Hair follicle dermal papilla cell (primary cell): ENCODE data around the gene PHF1. TPM values are rescaled to one million over a fixed set of nuclear protein-coding genes. Genes with fewer than 3 reads are reported as not detected.

Source experiments
- small RNA-seq: library from RNA; depleted of rRNA; stranded (forward); fragments of <200 nt; gene quantifications from one replicate; pipeline ENCODE3, GENCODE V24; 2012
- total RNA-seq: library from RNA; depleted of rRNA; stranded (reverse); fragments of >200 nt; gene quantifications from 2 replicates; pipeline ENCODE4 v1.2.3, GENCODE V29; 2012

The PHF1 gene
- total RNA-seq: 30.7 and 31.0 TPM in 2 replicates

GRCh38 chr6:33410711-33411631 lies at the start of gene PHF1:
Gene PHF1, plus strand, starts transcription at chr6:33411014. Its CDS starts 1,250 bp downstream, at chr6:33412264.

GRCh38 chr6:33391278-33391921 lies 19.4 kb upstream of the PHF1 start, which contains the start of gene KIFC1:
Gene KIFC1, plus strand, starts transcription at chr6:33391823. Its CDS starts 163 bp downstream, at chr6:33391986.

GRCh38 chr6:33417903-33418689 lies 7.3 kb downstream of the PHF1 start, which contains the start of gene CUTA:
Gene CUTA, minus strand, starts transcription at chr6:33418107. Its CDS starts 107 bp downstream, at chr6:33418000.

GRCh38 chr6:33419580-33420490 lies 9.0 kb downstream of the PHF1 start, which contains the start of gene SYNGAP1:
Gene SYNGAP1, plus strand, starts transcription at chr6:33420065. Its CDS starts 200 bp downstream, at chr6:33420265.

GRCh38 chr6:33454009-33454946 lies 43.5 kb downstream of the PHF1 start, which contains the start of gene ZBTB9:
Gene ZBTB9, plus strand, starts transcription at chr6:33454576. Its CDS starts 525 bp downstream, at chr6:33455101.

Small RNA genes lying within 50 kb of the gene (small RNA-seq; reads per million reads assigned to genes)
- gene RPL35AP4: not detected
- gene ZBTB9: not detected

Other genes starting within 250 kb of the PHF1 start
- 0.61 and 0.65 TPM in 2 replicates for gene COL11A2, start 218.5 kb upstream of the PHF1 start, total RNA-seq
- 28.4 and 30.5 TPM in 2 replicates for gene RXRB, start 210.3 kb upstream of the PHF1 start, total RNA-seq
- gene SLC39A7, start 210.1 kb upstream of the PHF1 start, total RNA-seq: 132 and 144 TPM in 2 replicates
- gene HSD17B8, start 206.4 kb upstream of the PHF1 start, total RNA-seq: 5.0 and 5.2 TPM in 2 replicates
- 23.4 and 24.3 TPM in 2 replicates for gene RING1, start 202.5 kb upstream of the PHF1 start, total RNA-seq
- gene VPS52, start 139.1 kb upstream of the PHF1 start, total RNA-seq: 43.7 and 47.2 TPM in 2 replicates
- 1,654 and 1,656 TPM in 2 replicates for gene RPS18, start 138.9 kb upstream of the PHF1 start, total RNA-seq
- gene B3GALT4, start 133.9 kb upstream of the PHF1 start, total RNA-seq: 10.6 and 12.8 TPM in 2 replicates
- gene WDR46, start 121.8 kb upstream of the PHF1 start, total RNA-seq: 61.9 and 68.6 TPM in 2 replicates
- 11.5 and 11.7 TPM in 2 replicates for gene PFDN6, start 121.4 kb upstream of the PHF1 start, total RNA-seq
- 20.6 and 26.8 TPM in 2 replicates for gene RGL2, start 112.1 kb upstream of the PHF1 start, total RNA-seq
- 132 and 146 TPM in 2 replicates for gene TAPBP, start 96.9 kb upstream of the PHF1 start, total RNA-seq
- gene ZBTB22, start 93.3 kb upstream of the PHF1 start, total RNA-seq: 22.7 and 25.7 TPM in 2 replicates
- 42.5 and 50.6 TPM in 2 replicates for gene DAXX, start 88.1 kb upstream of the PHF1 start, total RNA-seq
- 2.9 TPM in 2 replicates for gene KIFC1, start 19.2 kb upstream of the PHF1 start, total RNA-seq
- gene CUTA, start 7.1 kb downstream of the PHF1 start, total RNA-seq: 84.7 and 114 TPM in 2 replicates
- 6.1 and 8.8 TPM in 2 replicates for gene SYNGAP1, start 9.1 kb downstream of the PHF1 start, total RNA-seq
- gene ZBTB9, start 43.6 kb downstream of the PHF1 start, total RNA-seq: 3.5 and 4.2 TPM in 2 replicates
- gene BAK1, start 169.3 kb downstream of the PHF1 start, total RNA-seq: 15.7 and 20.1 TPM in 2 replicates
- gene ITPR3, start 210.3 kb downstream of the PHF1 start, total RNA-seq: 69.3 and 74.9 TPM in 2 replicates